GM12864 (cell line): ENCODE data around the gene CMTR1.

Source experiments
- DNase-seq: peaks from one replicate; pipeline ENCODE4 v3.0.0-alpha.2; 2011; ENCODE audit warnings: low read depth
- H3K4me3 ChIP-seq: 2 replicates; pipeline ENCODE4 v1.5.1; 2011; ENCODE audit warnings: mild to moderate bottlenecking, low read depth, low read length, control low read depth
- TF ChIP-seq, protein P1 (sequence below): IDR thresholded peaks from 2 replicates; pipeline ENCODE4 v1.5.1; 2011; ENCODE audit warnings: low read depth, mild to moderate bottlenecking, moderate library complexity, low read length, control low read depth, inconsistent platforms; ENCODE audit errors: missing control alignments

CMTR1 gene

DNA sequence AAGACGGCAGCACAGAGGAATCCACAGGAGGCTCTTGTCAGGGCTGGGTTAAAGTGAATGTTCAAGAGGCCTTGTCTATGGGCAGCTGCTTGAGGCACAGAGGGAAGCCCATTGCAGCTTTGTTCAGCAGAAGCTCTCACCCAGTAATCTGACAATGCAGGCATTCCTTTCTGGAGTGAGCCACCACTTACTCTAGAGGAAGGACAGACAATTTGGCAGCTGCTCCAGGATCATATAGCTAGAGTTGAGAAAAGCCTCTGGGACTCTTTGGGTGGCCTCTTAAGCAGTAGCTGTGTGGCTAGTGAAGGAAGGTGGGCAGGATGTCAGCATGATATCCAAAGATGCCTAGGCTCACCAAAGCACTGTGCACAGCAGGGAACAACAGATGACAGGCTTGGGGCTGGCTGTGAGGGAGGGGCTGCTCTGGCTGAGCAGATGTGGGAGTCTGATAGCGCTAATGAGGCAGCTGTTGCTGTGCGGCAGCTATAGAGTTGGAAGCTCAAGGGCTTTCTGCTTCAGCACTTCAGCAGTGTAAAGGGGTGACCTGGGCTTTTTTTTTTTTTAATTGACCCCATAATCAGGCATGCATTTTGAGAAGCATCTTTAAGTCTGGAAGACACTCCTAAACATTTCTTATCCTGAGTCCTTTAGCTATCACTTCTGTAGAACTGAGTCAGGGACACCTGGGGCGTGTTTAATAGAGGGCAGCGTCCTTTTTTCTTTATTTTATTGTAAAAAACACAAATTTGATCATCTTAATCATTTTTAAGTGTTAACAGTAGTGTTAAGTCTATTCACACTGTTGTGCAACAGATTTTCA lies 27.2 kb downstream of the CMTR1 start:
- no peak overlapping the region for H3K4me3 ChIP-seq
- no peak for DNase-seq
- TF ChIP-seq, protein P1, sequence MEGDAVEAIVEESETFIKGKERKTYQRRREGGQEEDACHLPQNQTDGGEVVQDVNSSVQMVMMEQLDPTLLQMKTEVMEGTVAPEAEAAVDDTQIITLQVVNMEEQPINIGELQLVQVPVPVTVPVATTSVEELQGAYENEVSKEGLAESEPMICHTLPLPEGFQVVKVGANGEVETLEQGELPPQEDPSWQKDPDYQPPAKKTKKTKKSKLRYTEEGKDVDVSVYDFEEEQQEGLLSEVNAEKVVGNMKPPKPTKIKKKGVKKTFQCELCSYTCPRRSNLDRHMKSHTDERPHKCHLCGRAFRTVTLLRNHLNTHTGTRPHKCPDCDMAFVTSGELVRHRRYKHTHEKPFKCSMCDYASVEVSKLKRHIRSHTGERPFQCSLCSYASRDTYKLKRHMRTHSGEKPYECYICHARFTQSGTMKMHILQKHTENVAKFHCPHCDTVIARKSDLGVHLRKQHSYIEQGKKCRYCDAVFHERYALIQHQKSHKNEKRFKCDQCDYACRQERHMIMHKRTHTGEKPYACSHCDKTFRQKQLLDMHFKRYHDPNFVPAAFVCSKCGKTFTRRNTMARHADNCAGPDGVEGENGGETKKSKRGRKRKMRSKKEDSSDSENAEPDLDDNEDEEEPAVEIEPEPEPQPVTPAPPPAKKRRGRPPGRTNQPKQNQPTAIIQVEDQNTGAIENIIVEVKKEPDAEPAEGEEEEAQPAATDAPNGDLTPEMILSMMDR, result no peak

DNA sequence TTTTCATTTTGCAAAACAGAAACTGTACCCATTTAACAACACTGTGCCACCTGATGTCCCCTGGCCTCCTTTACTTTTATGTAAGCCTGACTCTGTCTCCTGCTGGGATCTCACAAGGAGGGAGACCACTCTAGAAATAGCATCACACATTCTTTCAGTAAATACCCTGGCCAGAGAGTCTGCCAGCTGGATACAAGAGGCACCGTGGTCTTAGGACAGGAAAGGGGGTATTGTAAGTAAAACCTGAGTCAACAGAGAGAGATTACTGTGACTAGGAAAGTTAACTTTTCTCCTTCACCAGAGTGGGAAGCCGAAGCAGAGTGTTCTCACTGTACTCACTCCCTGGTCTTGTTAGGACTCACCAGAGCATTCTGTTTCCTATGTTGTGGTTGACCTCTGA lies 27.8 kb downstream of the CMTR1 start:
- TF ChIP-seq, protein P1, result no peak
- no peak overlapping the region for H3K4me3 ChIP-seq
- DNase-seq, result no peak

DNA sequence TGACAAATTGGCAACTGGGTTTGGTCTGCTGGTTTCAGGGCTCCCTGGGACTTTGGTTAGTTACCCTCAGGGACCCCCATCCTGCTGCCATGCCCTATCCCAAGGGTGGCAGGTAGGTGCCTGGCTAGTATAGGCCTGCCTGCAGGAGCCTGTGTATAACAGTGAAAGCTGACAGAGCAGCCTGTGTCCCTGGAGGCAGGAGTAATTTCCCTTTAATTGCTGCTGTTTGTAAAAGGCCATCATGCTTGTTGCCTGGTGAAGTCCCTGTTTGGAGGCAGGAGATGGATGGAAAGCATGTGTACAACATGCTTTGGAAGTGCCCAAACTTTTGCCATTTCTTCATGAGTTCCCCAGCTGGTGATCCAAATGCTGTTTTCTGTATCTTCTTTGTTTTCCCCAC lies 30.1 kb downstream of the CMTR1 start:
- no peak for DNase-seq
- TF ChIP-seq, protein P1, result no peak
- H3K4me3 ChIP-seq, result no peak overlapping the region

DNA sequence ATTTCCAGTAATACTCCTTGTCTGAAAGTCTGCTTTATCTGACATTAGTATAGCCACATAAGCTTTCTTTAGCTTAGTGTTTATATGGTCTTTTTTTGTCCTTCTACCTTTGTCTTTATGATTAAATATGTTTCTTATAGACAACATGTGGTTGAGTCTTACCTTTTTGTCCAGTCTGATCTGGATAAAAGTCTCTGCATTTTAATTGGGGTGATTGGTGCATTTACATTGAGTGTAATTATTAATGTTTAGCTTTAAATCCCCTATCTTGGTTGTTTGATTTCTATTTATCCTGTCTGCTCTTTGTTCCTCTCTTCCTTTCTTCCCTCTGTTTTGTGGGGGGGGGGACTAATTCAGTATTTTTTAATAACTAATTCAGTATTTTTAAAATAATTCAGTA lies 34.7 kb downstream of the CMTR1 start:
- H3K4me3 ChIP-seq, result no peak overlapping the region
- no peak for DNase-seq
- TF ChIP-seq, protein P1, result no peak

DNA sequence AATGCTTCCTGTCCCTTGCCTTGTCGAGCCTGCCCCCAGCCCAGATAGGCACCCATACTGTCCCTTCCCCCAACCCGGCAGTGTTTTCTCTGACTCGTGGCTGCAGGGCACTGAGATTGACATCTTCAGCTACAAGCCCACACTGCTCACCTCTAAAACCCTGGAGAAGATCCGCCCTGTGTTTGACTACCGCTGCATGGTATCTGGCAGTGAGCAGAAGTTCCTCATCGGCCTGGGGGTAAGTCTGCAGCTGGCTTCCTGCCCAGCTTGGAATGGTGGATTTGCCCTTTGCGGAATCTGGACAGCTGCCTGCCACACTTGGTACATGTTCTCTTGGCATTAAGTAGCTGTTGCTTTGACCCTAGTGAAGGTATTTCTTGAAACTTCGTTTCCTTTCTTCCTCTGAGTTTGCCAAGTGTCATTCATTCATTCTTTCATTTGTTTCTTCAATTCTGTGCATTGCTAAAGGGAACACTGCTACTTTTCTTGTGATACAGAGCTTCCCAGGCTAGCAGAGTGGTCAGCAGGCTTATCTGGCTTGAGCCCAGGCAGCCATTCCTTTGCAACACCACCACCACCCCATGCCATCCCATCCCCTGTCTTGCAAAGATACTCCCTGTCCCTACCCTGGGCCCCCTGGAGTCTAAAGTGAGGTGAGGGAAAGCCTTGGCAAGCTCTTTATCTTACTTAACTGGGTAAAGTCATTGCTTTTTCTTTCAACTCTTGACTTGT lies 40.5 kb downstream of the CMTR1 start:
- TF ChIP-seq, protein P1, result no peak
- DNase-seq, result no peak
- H3K4me3 ChIP-seq, result no peak overlapping the region

DNA sequence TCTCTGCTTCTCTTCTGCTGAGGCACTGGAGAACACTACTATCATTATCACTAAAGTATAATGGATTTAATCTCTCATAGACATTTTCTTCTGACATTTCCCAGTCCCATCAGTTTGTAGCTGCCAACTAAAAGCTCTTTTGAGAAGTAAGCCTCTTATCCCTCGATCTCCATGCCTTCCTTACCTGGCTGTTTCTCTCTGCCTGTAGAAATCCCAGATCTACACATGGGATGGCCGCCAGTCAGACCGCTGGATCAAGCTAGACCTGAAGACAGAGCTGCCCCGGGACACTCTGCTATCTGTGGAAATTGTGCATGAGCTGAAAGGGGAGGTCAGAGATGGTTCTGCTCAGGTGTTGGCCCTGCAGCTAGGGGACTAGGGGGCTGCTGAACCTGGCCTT lies 41.3 kb downstream of the CMTR1 start:
- DNase-seq, result no peak
- TF ChIP-seq, protein P1, result no peak
- no peak overlapping the region for H3K4me3 ChIP-seq
